Measurements from ENCODE around the gene CALML3.

CALML3 gene

DNA sequence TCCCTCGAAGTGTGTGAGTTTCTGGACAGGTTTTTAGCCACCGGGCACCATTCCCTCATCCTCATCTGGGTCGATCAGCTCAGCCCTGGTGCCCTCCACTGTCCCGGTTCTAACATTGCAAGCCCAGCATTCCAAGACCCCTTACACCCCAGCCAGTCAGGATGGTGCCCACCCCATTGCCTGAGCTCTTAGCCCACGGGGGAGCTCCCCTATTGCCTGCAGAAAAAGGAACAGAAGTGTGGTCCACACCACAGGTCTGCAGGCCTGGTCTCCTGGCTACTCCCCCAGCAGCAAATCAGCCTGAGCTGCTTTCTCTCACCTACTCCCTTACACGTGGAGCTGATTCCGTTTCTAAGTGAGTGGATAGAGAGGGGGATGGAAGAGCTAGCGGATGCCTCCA, 30.1 kb upstream of the CALML3 start:
- TF ChIP-seq, protein P1, sequence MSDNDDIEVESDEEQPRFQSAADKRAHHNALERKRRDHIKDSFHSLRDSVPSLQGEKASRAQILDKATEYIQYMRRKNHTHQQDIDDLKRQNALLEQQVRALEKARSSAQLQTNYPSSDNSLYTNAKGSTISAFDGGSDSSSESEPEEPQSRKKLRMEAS (IDR thresholded peaks at IDR 0.05) = no peak
- no peak for TF ChIP-seq ZBTB7A (IDR thresholded peaks at IDR 0.05; ENCODE audit: low read depth)
- no peak for TF ChIP-seq CREB1 (IDR thresholded peaks at IDR 0.05; ENCODE audit: low read depth)
- no peak for TF ChIP-seq YY1 (IDR thresholded peaks at IDR 0.05; ENCODE audit: low read depth)
- TF ChIP-seq, protein P2, sequence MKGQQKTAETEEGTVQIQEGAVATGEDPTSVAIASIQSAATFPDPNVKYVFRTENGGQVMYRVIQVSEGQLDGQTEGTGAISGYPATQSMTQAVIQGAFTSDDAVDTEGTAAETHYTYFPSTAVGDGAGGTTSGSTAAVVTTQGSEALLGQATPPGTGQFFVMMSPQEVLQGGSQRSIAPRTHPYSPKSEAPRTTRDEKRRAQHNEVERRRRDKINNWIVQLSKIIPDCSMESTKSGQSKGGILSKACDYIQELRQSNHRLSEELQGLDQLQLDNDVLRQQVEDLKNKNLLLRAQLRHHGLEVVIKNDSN (IDR thresholded peaks at IDR 0.05) = no peak
- TF ChIP-seq NFIC (IDR thresholded peaks at IDR 0.05) = no peak
- TF ChIP-seq FOXM1 (IDR thresholded peaks at IDR 0.05; ENCODE audit: borderline replicate concordance, low read depth) = no peak

DNA sequence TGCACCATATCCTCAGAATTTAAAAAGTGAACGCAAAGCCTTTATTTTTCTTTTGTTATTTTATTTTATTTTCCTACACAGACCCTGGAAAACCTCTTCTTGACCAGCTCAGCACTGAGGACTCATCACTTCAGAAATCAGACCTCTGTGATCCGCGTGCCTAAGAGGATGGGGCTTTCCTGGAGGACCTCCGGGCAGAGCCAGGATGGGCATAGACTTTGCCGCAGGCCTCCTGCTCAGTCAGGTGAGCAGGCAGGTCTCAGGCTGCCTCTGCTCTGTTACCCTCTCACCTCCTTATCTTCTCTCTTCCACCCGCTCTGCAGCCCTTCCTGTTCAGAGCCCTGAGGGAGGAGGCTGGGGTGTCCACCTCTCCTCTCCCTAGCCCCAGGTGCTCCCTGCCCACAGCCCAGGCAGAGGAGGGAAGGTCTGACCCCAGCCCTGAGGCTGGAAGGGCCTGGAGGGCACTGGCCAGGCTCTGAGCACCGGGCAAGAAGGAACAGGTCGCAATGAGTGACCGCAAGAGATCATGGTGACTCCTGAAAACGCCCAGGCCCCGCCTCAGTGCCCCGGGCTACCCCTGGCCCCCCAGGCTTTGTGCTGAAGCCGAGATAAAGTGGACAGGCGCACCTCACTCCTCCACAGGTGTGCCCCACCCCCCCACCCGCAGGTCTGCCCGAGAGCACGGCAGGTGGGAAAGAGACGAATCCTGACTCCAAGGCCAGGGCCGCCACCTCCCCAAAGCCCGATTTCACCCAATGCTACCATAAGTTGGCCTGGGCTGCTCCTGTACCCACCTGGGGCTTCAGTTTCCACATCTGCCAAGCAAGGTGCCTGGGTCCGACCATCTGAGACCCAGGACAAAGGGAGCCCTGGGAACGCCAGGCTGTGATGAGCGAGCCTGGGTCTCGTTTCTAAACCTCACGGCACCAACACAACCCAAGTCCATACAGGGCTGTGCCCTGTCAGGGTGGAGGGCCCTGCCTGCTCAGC, 28.2 kb upstream of the CALML3 start:
- TF ChIP-seq FOXM1 (IDR thresholded peaks at IDR 0.05; ENCODE audit: borderline replicate concordance, low read depth) = no peak
- TF ChIP-seq ZBTB7A (IDR thresholded peaks at IDR 0.05; ENCODE audit: low read depth) = no peak

DNA sequence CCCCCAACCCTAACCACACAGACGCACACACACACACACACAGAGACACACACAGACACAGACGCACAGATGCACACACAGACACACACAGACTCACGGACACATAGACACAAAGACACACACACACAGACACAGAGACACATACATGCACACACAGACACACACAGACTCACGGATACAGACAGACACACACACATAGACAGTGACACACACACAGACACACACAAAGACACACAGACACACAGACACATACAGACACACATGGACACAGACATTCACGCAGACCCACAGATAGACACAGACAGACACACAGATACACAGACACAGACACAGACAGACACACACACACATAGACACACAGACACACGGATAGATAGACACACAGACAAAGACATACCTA, 27.5 kb upstream of the CALML3 start:
- TF ChIP-seq YY1 (IDR thresholded peaks at IDR 0.05; ENCODE audit: low read depth) = no peak

DNA sequence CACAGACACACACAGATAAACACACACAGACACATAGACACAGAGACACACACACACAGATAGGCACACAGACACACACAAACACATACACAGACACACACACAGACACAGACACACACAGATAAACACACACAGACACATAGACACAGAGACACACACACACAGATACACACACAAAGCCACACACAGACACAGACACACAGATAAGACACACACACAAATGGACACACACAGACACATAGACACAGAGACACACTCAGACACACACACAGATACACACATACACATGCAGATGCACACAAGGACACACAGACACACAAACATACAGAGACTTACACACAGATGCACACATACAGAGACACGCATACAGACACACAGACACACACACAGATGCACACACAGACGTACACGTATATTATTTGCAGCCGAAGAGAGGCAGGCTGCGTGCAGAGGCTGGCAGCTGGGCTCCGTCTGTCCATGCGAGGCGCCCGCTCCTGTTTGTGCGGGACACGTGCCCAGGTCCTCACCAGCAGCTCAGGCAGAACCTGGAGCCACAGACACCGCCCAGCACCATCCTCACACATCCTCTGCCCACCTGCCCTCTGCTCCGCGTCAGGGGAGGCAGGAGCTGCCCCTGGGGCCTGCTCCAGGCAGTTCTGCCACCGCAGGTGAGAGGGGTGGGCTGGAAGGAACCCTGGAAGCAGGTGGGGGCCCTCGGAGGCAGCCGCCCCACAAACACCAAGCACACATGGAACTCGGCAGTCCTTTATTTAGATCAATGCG, 26.6 kb upstream of the CALML3 start:
- TF ChIP-seq EGR1 (IDR thresholded peaks at IDR 0.05) = no peak
- no peak for TF ChIP-seq EP300 (IDR thresholded peaks at IDR 0.05; ENCODE audit: borderline replicate concordance)

DNA sequence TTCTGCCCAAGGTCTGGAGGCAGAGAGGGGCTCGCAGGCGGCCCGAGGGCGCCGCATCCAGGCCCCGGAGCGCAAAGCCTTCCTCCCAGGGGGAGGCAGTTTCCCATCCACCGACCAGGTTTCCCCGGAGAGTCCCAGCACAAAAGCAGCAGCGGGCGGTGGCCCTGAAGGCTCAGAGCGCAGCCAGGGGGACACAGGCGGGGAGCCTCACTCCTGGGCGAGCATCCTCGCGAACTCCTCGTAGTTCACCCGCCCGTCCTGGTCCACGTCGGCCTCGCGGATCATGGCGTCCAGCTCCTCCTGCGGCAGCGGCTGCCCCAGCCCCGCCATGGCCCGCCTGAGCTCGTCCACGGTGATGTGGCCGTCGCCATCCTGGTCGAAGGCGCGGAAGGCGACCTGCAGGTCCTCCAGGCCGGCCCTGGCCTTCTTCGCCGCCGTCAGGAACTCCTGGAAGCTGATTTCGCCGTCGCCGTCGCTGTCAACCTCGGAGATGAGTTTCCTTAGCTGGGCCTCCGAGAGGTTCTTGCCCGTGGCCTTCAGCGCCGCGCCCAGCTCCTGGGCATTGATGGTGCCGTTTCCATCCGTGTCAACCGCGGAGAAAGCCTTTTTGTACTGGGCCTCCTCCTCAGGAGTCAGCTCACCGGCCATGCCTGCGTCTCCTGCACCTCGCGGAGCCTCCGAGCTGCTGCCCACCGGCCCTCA, 25.8 kb upstream of the CALML3 start:
- TF ChIP-seq, protein P3, sequence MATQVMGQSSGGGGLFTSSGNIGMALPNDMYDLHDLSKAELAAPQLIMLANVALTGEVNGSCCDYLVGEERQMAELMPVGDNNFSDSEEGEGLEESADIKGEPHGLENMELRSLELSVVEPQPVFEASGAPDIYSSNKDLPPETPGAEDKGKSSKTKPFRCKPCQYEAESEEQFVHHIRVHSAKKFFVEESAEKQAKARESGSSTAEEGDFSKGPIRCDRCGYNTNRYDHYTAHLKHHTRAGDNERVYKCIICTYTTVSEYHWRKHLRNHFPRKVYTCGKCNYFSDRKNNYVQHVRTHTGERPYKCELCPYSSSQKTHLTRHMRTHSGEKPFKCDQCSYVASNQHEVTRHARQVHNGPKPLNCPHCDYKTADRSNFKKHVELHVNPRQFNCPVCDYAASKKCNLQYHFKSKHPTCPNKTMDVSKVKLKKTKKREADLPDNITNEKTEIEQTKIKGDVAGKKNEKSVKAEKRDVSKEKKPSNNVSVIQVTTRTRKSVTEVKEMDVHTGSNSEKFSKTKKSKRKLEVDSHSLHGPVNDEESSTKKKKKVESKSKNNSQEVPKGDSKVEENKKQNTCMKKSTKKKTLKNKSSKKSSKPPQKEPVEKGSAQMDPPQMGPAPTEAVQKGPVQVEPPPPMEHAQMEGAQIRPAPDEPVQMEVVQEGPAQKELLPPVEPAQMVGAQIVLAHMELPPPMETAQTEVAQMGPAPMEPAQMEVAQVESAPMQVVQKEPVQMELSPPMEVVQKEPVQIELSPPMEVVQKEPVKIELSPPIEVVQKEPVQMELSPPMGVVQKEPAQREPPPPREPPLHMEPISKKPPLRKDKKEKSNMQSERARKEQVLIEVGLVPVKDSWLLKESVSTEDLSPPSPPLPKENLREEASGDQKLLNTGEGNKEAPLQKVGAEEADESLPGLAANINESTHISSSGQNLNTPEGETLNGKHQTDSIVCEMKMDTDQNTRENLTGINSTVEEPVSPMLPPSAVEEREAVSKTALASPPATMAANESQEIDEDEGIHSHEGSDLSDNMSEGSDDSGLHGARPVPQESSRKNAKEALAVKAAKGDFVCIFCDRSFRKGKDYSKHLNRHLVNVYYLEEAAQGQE (IDR thresholded peaks at IDR 0.05; ENCODE audit: low read depth) = no peak
- no peak for TF ChIP-seq FOXM1 (IDR thresholded peaks at IDR 0.05; ENCODE audit: borderline replicate concordance, low read depth)
- TF ChIP-seq TAF1 (IDR thresholded peaks at IDR 0.05; ENCODE audit: low read depth) = no peak
- no peak for TF ChIP-seq NFIC (IDR thresholded peaks at IDR 0.05)
- no peak for TF ChIP-seq CREB1 (IDR thresholded peaks at IDR 0.05; ENCODE audit: low read depth)
- no peak for TF ChIP-seq TCF12 (IDR thresholded peaks at IDR 0.05; ENCODE audit: low read depth)
- TF ChIP-seq EP300 (IDR thresholded peaks at IDR 0.05; ENCODE audit: borderline replicate concordance) = no peak
- no peak for TF ChIP-seq RAD21 (IDR thresholded peaks at IDR 0.05; ENCODE audit: low read depth)
- TF ChIP-seq, protein P2 (IDR thresholded peaks at IDR 0.05) = no peak
- no peak for TF ChIP-seq EGR1 (IDR thresholded peaks at IDR 0.05)
- no peak for TF ChIP-seq ZBTB7A (IDR thresholded peaks at IDR 0.05; ENCODE audit: low read depth)
- no peak for TF ChIP-seq TEAD4 (IDR thresholded peaks at IDR 0.05)
- no peak for TF ChIP-seq CEBPB (IDR thresholded peaks at IDR 0.05)
- TF ChIP-seq, protein P1 (IDR thresholded peaks at IDR 0.05) = no peak
- no peak for TF ChIP-seq YY1 (IDR thresholded peaks at IDR 0.05; ENCODE audit: low read depth)

DNA sequence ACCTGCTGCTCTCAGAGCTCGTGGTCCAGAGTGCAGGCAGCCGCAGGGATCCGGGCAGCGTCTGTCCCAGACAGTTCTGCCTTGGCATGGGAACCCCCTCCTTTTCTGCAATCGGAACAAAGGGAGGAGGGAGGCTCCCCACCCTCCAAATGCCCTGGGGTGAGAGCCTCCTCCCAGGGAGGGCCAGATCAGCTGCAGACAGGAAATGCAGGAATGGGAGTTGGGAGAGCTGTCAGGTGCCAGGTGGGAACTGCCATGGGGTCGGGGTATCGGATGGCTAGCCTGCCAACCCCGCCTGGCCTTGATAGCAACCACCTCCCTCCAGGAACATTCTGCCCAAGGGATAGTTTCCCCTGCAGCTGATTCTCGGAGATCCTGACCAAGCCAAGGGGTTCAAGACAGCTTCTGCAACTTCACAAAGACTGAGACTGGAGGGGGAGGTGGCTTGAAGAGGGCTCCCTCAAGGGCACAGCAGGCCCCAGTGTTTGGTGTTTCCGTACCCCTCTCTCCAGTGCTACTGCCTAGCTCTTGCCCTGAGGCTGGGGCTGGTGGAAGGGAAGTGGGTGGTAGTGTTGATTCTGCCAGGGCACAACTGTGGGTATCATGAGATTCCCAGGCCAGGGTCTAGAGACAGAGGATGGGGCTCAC, 25.1 kb upstream of the CALML3 start, which contains the start of gene CALML5:
CALML5 (minus strand) TSS at position 78 of the 648 bp plus-strand sequence. CDS start 132 bp downstream, outside the sequence.
- TF ChIP-seq, protein P1 (IDR thresholded peaks at IDR 0.05) = no peak
- TF ChIP-seq EP300 (IDR thresholded peaks at IDR 0.05; ENCODE audit: borderline replicate concordance) (no peak), CREB1 (IDR thresholded peaks at IDR 0.05; ENCODE audit: low read depth) (no peak), NFIC (IDR thresholded peaks at IDR 0.05) (no peak), CEBPB (IDR thresholded peaks at IDR 0.05) (no peak), TEAD4 (IDR thresholded peaks at IDR 0.05) (no peak), ZBTB7A (IDR thresholded peaks at IDR 0.05; ENCODE audit: low read depth) (no peak), TCF12 (IDR thresholded peaks at IDR 0.05; ENCODE audit: low read depth) (no peak), TAF1 (IDR thresholded peaks at IDR 0.05; ENCODE audit: low read depth) (no peak), RAD21 (IDR thresholded peaks at IDR 0.05; ENCODE audit: low read depth) (no peak), YY1 (IDR thresholded peaks at IDR 0.05; ENCODE audit: low read depth) (no peak)
- TF ChIP-seq, protein P2 (IDR thresholded peaks at IDR 0.05) = no peak
- TF ChIP-seq, protein P3 (IDR thresholded peaks at IDR 0.05; ENCODE audit: low read depth) = no peak

Data from Ishikawa (cell line).